HG03442 (cell line): ENCODE results near the gene CCDC97.
"Not testable (repeated sequence)": the region's sequence is repeated elsewhere in the genome, so short reads cannot be mapped to it uniquely, and the experiment has no call there.

Experiments
- ATAC-seq: cut with Tn5 transposase; IDR thresholded peaks from one replicate; pipeline ENCODE4 v1.9.1; 2021; ENCODE audit warnings: mild to moderate bottlenecking, moderate library complexity; ENCODE audit not compliant: unreplicated experiment

Gene CCDC97

GRCh38 chr19:41357746-41358145 is 47.8 kb downstream of the CCDC97 start:
- no peak for ATAC-seq

- ATAC-seq: no peak
Observed at GRCh38 chr19:41359741-41360140, 49.8 kb downstream of the CCDC97 start.

GRCh38 chr19:41362143-41362847 is 52.3 kb downstream of the CCDC97 start:
- no peak for ATAC-seq

- ATAC-seq: no peak
Observed at GRCh38 chr19:41363371-41363752, 53.4 kb downstream of the CCDC97 start.

GRCh38 chr19:41363753-41364523 is 54.0 kb downstream of the CCDC97 start, which contains the start of gene B9D2:
Gene B9D2 (minus strand): TSS chr19:41364149. CDS start chr19:41363519, 630 bp downstream.
- ATAC-seq: peak; percentile 83

- no peak for ATAC-seq
Observed at GRCh38 chr19:41364524-41365391, 54.8 kb downstream of the CCDC97 start.

GRCh38 chr19:41366089-41366488 is 56.1 kb downstream of the CCDC97 start:
- no peak for ATAC-seq

GRCh38 chr19:41367848-41368301 is 57.9 kb downstream of the CCDC97 start:
- no peak for ATAC-seq

- no peak for ATAC-seq
Observed at GRCh38 chr19:41369769-41370168, 59.8 kb downstream of the CCDC97 start.

GRCh38 chr19:41371119-41371518 is 61.1 kb downstream of the CCDC97 start:
- not testable (repeated sequence) for ATAC-seq

GRCh38 chr19:41371541-41371940 is 61.6 kb downstream of the CCDC97 start:
- ATAC-seq: no peak

- no peak for ATAC-seq
Observed at GRCh38 chr19:41372501-41372900, 62.5 kb downstream of the CCDC97 start.

GRCh38 chr19:41373993-41374392 is 64.0 kb downstream of the CCDC97 start:
- no peak for ATAC-seq
